Mammary epithelial cell (primary cell): ENCODE data around the gene SMARCD1.

Experiments used
- EZH2 ChIP-seq: IDR thresholded peaks from 2 replicates; pipeline ENCODE4 v1.6.1; 2012; ENCODE audit warnings: low read length, inconsistent platforms, borderline replicate concordance
- TF ChIP-seq, protein P1 (sequence below), 2 donors: IDR thresholded peaks in 1 of 2; conservative IDR thresholded peaks in 1 of 2; 2 replicates each; pipeline ENCODE4 v1.5.1; 2011 to 2012; ENCODE audit warnings: inconsistent platforms in 2 of 2, low read length in 2 of 2, mild to moderate bottlenecking in 2 of 2, control low read depth in 1 of 2, low read depth in 1 of 2; ENCODE audit not compliant: insufficient read depth in 1 of 2; ENCODE audit errors: extremely low read depth in 1 of 2

DNA sequence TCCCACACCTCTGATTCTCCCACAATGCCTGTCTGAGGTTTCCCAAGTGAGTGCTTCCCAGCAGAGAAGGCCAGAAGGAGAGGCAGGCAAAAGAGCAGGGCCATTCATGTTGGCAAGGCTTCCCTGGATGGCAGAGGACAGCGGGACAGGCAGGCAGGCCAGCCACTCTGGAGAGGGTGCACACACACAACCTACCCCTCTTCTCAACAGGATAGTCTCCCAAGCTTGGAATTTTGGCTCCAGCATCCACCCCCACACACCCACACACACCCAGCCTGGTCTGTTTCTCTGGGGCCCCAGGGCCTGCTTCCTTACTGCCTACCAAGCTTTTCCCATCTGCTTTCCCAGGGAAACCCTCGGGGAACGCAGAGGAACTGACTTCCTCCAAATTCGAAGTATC is 44.5 kb upstream of the SMARCD1 start:
- TF ChIP-seq, protein P1, sequence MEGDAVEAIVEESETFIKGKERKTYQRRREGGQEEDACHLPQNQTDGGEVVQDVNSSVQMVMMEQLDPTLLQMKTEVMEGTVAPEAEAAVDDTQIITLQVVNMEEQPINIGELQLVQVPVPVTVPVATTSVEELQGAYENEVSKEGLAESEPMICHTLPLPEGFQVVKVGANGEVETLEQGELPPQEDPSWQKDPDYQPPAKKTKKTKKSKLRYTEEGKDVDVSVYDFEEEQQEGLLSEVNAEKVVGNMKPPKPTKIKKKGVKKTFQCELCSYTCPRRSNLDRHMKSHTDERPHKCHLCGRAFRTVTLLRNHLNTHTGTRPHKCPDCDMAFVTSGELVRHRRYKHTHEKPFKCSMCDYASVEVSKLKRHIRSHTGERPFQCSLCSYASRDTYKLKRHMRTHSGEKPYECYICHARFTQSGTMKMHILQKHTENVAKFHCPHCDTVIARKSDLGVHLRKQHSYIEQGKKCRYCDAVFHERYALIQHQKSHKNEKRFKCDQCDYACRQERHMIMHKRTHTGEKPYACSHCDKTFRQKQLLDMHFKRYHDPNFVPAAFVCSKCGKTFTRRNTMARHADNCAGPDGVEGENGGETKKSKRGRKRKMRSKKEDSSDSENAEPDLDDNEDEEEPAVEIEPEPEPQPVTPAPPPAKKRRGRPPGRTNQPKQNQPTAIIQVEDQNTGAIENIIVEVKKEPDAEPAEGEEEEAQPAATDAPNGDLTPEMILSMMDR (conservative IDR thresholded peaks at IDR 0.05 in 1 of 2, IDR thresholded peaks at IDR 0.05 in 1 of 2; ENCODE audit: extremely low read depth in 1 of 2, insufficient read depth in 1 of 2, low read depth in 1 of 2, low read length in 2 of 2): no peak
- TF ChIP-seq EZH2: no peak
